Transverse colon (tissue), 3 donors: ENCODE measurements around the gene ISM2.

ENCODE experiments used
- CTCF ChIP-seq, 5 experiments: fragments of 200-600 bp in 3 of 5; fragments of 450-650 bp in 2 of 5; sonication (generic) in 3 of 5; IDR thresholded peaks; 1 replicate in 2 of 5; 2 replicates in 3 of 5; pipeline ENCODE4 v1.5.1; 2016 to 2017; ENCODE audit warnings: antibody characterized with exemption in 5 of 5, inconsistent platforms in 3 of 5, mild to moderate bottlenecking in 2 of 5, moderate library complexity in 1 of 5
- EP300 ChIP-seq: sonication (generic); formaldehyde crosslinking; IDR thresholded peaks from one replicate; pipeline ENCODE4 v1.6.1; 2017; ENCODE audit warnings: antibody characterized with exemption, low read depth
- POLR2A ChIP-seq: fragments of 450-650 bp; IDR thresholded peaks from one replicate; pipeline ENCODE4 v1.6.1; 2016; ENCODE audit warnings: antibody characterized with exemption, mild to moderate bottlenecking, moderate library complexity

GRCh38 chr14:77490347-77490986 is 8.1 kb downstream of the ISM2 start:
- TF ChIP-seq CTCF (IDR thresholded peaks at IDR 0.05) (no peak), POLR2A (no peak), EP300 (no peak)
